Spleen (tissue), 11 donors: Measurements from ENCODE around the gene C17orf78. TPM values are rescaled to one million over a fixed set of nuclear protein-coding genes. Genes with fewer than 3 reads are reported as not detected.

Experiments
- DNase-seq: peaks from one replicate; pipeline ENCODE4 v3.0.0-alpha.2; 2020
- H3K27ac ChIP-seq, 8 donors: fragments of 200-600 bp; sonication (generic) in 7 of 8; 1 replicate in 4 of 8; 2 replicates in 4 of 8; pipeline versions ENCODE4 v1.5.0 to v1.8.0; 2016 to 2021; ENCODE audit warnings: inconsistent platforms in 4 of 8, mild to moderate bottlenecking in 4 of 8, moderate library complexity in 1 of 8
- H3K27me3 ChIP-seq, 7 donors: fragments of 200-600 bp; sonication (generic) in 6 of 7; replicated peaks in 1 of 7; 1 replicate in 4 of 7; 2 replicates in 3 of 7; pipeline versions ENCODE4 v1.5.0 to v1.8.0; 2016 to 2021; ENCODE audit warnings: inconsistent platforms in 3 of 7, mild to moderate bottlenecking in 1 of 7
- H3K36me3 ChIP-seq, 6 donors: fragments of 200-600 bp; sonication (generic) in 5 of 6; 1 replicate in 4 of 6; 2 replicates in 2 of 6; pipeline versions ENCODE4 v1.5.0 to v1.8.0; 2016 to 2021; ENCODE audit warnings: inconsistent platforms in 2 of 6
- H3K4me1 ChIP-seq, 6 donors: fragments of 200-600 bp; sonication (generic) in 5 of 6; 1 replicate in 3 of 6; 2 replicates in 3 of 6; pipeline versions ENCODE4 v1.5.0 to v1.8.0; 2016 to 2021; ENCODE audit warnings: inconsistent platforms in 3 of 6
- H3K4me3 ChIP-seq, 8 donors: fragments of 200-600 bp; sonication (generic) in 7 of 8; 1 replicate in 4 of 8; 2 replicates in 4 of 8; pipeline versions ENCODE4 v1.5.0 to v1.8.0; 2016 to 2021; ENCODE audit warnings: inconsistent platforms in 4 of 8, mild to moderate bottlenecking in 4 of 8, moderate library complexity in 2 of 8
- H3K9me3 ChIP-seq, 8 donors: fragments of 200-600 bp; sonication (generic) in 7 of 8; 1 replicate in 4 of 8; 2 replicates in 4 of 8; pipeline versions ENCODE4 v1.5.0 to v1.8.0; 2016 to 2021; ENCODE audit warnings: inconsistent platforms in 4 of 8
- CTCF ChIP-seq, 11 experiments: fragments of 200-600 bp in 7 of 11; fragments of 450-650 bp in 4 of 11; sonication (generic) in 4 of 11; IDR thresholded peaks in 8 of 11; conservative IDR thresholded peaks in 3 of 11; 1 replicate in 7 of 11; 2 replicates in 4 of 11; pipeline versions ENCODE4 v1.4.0 to v1.8.0; 2016 to 2021; ENCODE audit warnings: antibody characterized with exemption in 11 of 11, inconsistent platforms in 4 of 11, mild to moderate bottlenecking in 1 of 11
- POLR2A ChIP-seq, 3 donors: fragments of 450-650 bp; IDR thresholded peaks; one replicate each; pipeline ENCODE4 v1.5.1; 2017; ENCODE audit warnings: antibody characterized with exemption in 3 of 3, mild to moderate bottlenecking in 1 of 3
- POLR2AphosphoS5 ChIP-seq, 3 donors: sonication (generic); formaldehyde crosslinking; IDR thresholded peaks; one replicate each; pipeline ENCODE4 v1.5.1; 2017; ENCODE audit warnings: antibody characterized with exemption in 3 of 3
- WGBS, 5 donors: extraction: QIAGEN DNeasy Blood & Tissue Kit in 3 of 5; methylation state at CpG; one replicate each; pipeline versions ENCODE4 v1.1.5 to v1.1.7; 2013 to 2018; 5-methylcytosine and 5-hydroxymethylcytosine counted together
- intact Hi-C: fragments of 100-400 bp; cut with DNase I; formaldehyde crosslinking; loops from one replicate; pipeline ENCODE4 v1.15.0; 2023; ENCODE audit warnings: low total_unique reads
- polyA plus RNA-seq, 3 donors: library from polyadenylated mRNA; stranded (reverse); fragments of 200-250 nt; gene quantifications; one replicate each; pipeline ENCODE4 v1.2.1, GENCODE V29; 2013
- total RNA-seq, 7 donors: library from RNA; depleted of rRNA in 3 of 7; stranded (reverse); fragments of >200 nt in 3 of 7; fragmentation: NEBNext Ultra II Directional in 4 of 7; extraction: Animal tissue kit (Norgen Biotek cat#: 25700) in 4 of 7; gene quantifications; one replicate each; pipeline versions ENCODE4 v1.1.0 to v1.2.1, GENCODE V29; 2016 to 2021
- donor health status: healthy with polysubstance abuse.
- donor health status: DM: no; HTN: no; CAD: no; lungs with moderate emphysema.
- donor health status: DM: no; HTN: no; CAD: no.
- donor health status: Bipolar disorder and iron deficiency.
- donor health status: healthy.
- donor health status: DM: no; HTN: no; CAD: no.
- donor health status: DM: yes; HTN: yes; CAD: no.

The C17orf78 gene
- total and polyA plus RNA-seq, 10 donors, result not detected

- peaks cover 11 to 43% (median 26%) of the 10 kb centered on the region in 6 donors for H3K4me1 ChIP-seq
- no peak overlapping the region for H3K27ac ChIP-seq
- no peak overlapping the region for H3K4me3 ChIP-seq
- no peak for DNase-seq
- TF ChIP-seq POLR2A (IDR thresholded peaks at IDR 0.05) (no peak), CTCF (IDR thresholded peaks at IDR 0.05 in 8 of 11, conservative IDR thresholded peaks at IDR 0.05 in 3 of 11) (no peak), POLR2AphosphoS5 (IDR thresholded peaks at IDR 0.05) (no peak)
- no peaks in the 10 kb centered on the region for H3K27me3 ChIP-seq
- no peaks in the 10 kb centered on the region for H3K9me3 ChIP-seq
- 67 to 89% (median 79%) methylated on average over 3 of the region's 3 CpGs for WGBS, 5 donors
- intact Hi-C loops, result no loop called here
- H3K36me3 ChIP-seq, result no peaks in the 10 kb centered on the region
Observed at GRCh38 chr17:37360632-37361031, 15.2 kb upstream of the C17orf78 start.

- Histone ChIP-seq H3K27me3 (no peaks in the 10 kb centered on the region), H3K4me3 (no peak overlapping the region), H3K4me1 (peaks cover 11 to 38% (median 24%) of the 10 kb centered on the region in 6 donors), H3K9me3 (no peaks in the 10 kb centered on the region), H3K27ac (no peak overlapping the region), H3K36me3 (no peaks in the 10 kb centered on the region)
- 70 to 92% (median 78%) methylated on average over 4 of the region's 4 CpGs for WGBS, 5 donors
- intact Hi-C loops, result no loop called here
- TF ChIP-seq POLR2A (IDR thresholded peaks at IDR 0.05) (no peak), POLR2AphosphoS5 (IDR thresholded peaks at IDR 0.05) (no peak), CTCF (IDR thresholded peaks at IDR 0.05 in 8 of 11, conservative IDR thresholded peaks at IDR 0.05 in 3 of 11) (no peak)
- DNase-seq, result no peak
Observed at GRCh38 chr17:37361543-37361942, 14.2 kb upstream of the C17orf78 start.

- Histone ChIP-seq H3K36me3 (no peaks in the 10 kb centered on the region), H3K27ac (no peak overlapping the region), H3K4me3 (no peak overlapping the region), H3K9me3 (no peaks in the 10 kb centered on the region), H3K27me3 (no peaks in the 10 kb centered on the region), H3K4me1 (peaks cover 0 to 2% (median 0%) of the 10 kb centered on the region in 6 donors)
- intact Hi-C loops, result no loop called here
- TF ChIP-seq POLR2AphosphoS5 (IDR thresholded peaks at IDR 0.05) (no peak), CTCF (IDR thresholded peaks at IDR 0.05 in 8 of 11, conservative IDR thresholded peaks at IDR 0.05 in 3 of 11) (no peak), POLR2A (IDR thresholded peaks at IDR 0.05) (no peak)
- WGBS, 5 donors, result 50 to 86% (median 69%) methylated on average over 1 of the region's 1 CpG
- DNase-seq, result no peak
Observed at GRCh38 chr17:37365589-37365988, 10.2 kb upstream of the C17orf78 start.

GRCh38 chr17:37368577-37368976 is 7.2 kb upstream of the C17orf78 start:
- 65 to 94% (median 76%) methylated on average over 3 of the region's 3 CpGs for WGBS, 5 donors

More at GRCh38 chr17:37368577-37368976, 7.2 kb upstream of the C17orf78 start:
- intact Hi-C loops, result no loop called here
- Histone ChIP-seq H3K27ac (no peak overlapping the region), H3K27me3 (no peaks in the 10 kb centered on the region), H3K4me3 (no peak overlapping the region), H3K36me3 (no peaks in the 10 kb centered on the region), H3K4me1 (peaks cover 0 to 4% (median 2%) of the 10 kb centered on the region in 6 donors), H3K9me3 (no peaks in the 10 kb centered on the region)
- TF ChIP-seq POLR2A (IDR thresholded peaks at IDR 0.05) (no peak), CTCF (IDR thresholded peaks at IDR 0.05 in 8 of 11, conservative IDR thresholded peaks at IDR 0.05 in 3 of 11) (no peak), POLR2AphosphoS5 (IDR thresholded peaks at IDR 0.05) (no peak)
- DNase-seq, result no peak
